WTC11 (cell line): ENCODE measurements around the gene BOK. TPM values are rescaled to one million over a fixed set of nuclear protein-coding genes. Genes with fewer than 3 reads are reported as not detected.

Experiments
- ATAC-seq: fragments of 200-7000 bp; cut with Tn5 transposase; 2 replicates; pipeline ENCODE4 v1.10.0; 2021; ENCODE audit warnings: mild to moderate bottlenecking, moderate library complexity
- CTCF ChIA-PET: fragments of 300-600 bp; sonication (Branson Sonifier 250); formaldehyde crosslinking; loops from one replicate; lab custom pipeline; 2021; ENCODE audit warnings: antibody characterized with exemption; lab: Charles Lee
- POLR2A ChIA-PET: fragments of 350-600 bp; sonication (Branson Sonifier 250); formaldehyde crosslinking; loops from one replicate; lab custom pipeline; 2021; ENCODE audit warnings: antibody characterized with exemption; lab: Charles Lee
- DNase-seq: peaks from one replicate; pipeline ENCODE4 v3.0.0; 2021; ENCODE audit warnings: low spot score
- H3K27ac Mint-ChIP-seq: 2 replicates; pipeline ENCODE4 v1.8.0; 2021; ENCODE audit warnings: mixed read lengths
- H3K27me3 Mint-ChIP-seq: 2 replicates; pipeline ENCODE4 v1.8.0; 2021; ENCODE audit warnings: low read depth, mild to moderate bottlenecking, moderate library complexity, mixed read lengths
- H3K36me3 Mint-ChIP-seq: 2 replicates; pipeline ENCODE4 v1.8.0; 2021; ENCODE audit warnings: mixed read lengths
- H3K4me1 Mint-ChIP-seq: 2 replicates; pipeline ENCODE4 v1.8.0; 2022; ENCODE audit warnings: mixed read lengths
- H3K4me3 Mint-ChIP-seq: 2 replicates; pipeline ENCODE4 v1.8.0; 2021; ENCODE audit warnings: mild to moderate bottlenecking, moderate library complexity, mixed read lengths
- H3K9me3 Mint-ChIP-seq: 2 replicates; pipeline ENCODE4 v1.8.0; 2021; ENCODE audit warnings: mixed read lengths
- CBFB ChIP-seq: sonication (generic); formaldehyde crosslinking; IDR thresholded peaks from 2 replicates; pipeline ENCODE4 v1.8.1; 2022; ENCODE audit warnings: mild to moderate bottlenecking, low read depth, missing genetic modification reagents
- CREB1 ChIP-seq: sonication (generic); formaldehyde crosslinking; IDR thresholded peaks from 2 replicates; pipeline ENCODE4 v1.8.0; 2023; ENCODE audit warnings: mild to moderate bottlenecking, missing genetic modification reagents
- GRHL2 ChIP-seq: fragments of 250-450 bp; sonication (Bioruptor Pico); IDR thresholded peaks from 2 replicates; pipeline ENCODE4 v1.8.0; 2022; ENCODE audit warnings: mild to moderate bottlenecking, moderate library complexity; ENCODE audit not compliant: insufficient replicate concordance, severe bottlenecking
- JAZF1 ChIP-seq: fragments of 250-450 bp; sonication (Bioruptor Pico); IDR thresholded peaks from 2 replicates; pipeline ENCODE4 v1.9.0; 2021; ENCODE audit warnings: moderate library complexity, mild to moderate bottlenecking, inconsistent platforms
- MYBL2 ChIP-seq: sonication (generic); formaldehyde crosslinking; IDR thresholded peaks from 2 replicates; pipeline ENCODE4 v1.8.1; 2023; ENCODE audit warnings: mild to moderate bottlenecking, moderate library complexity, missing genetic modification reagents
- PRRX2 ChIP-seq: fragments of 250-450 bp; sonication (Bioruptor Pico); IDR thresholded peaks from 2 replicates; pipeline ENCODE4 v1.8.0; 2021; ENCODE audit warnings: mild to moderate bottlenecking
- TCF7 ChIP-seq: sonication (generic); formaldehyde crosslinking; IDR thresholded peaks from 2 replicates; pipeline ENCODE4 v1.8.0; 2022; ENCODE audit warnings: mild to moderate bottlenecking, low read depth, missing genetic modification reagents, moderate library complexity
- ZBTB21 ChIP-seq: sonication (generic); formaldehyde crosslinking; IDR thresholded peaks from 2 replicates; pipeline ENCODE4 v1.8.1; 2023; ENCODE audit warnings: mild to moderate bottlenecking, missing genetic modification reagents, borderline replicate concordance
- ZNF121 ChIP-seq: sonication (generic); formaldehyde crosslinking; IDR thresholded peaks from 2 replicates; pipeline ENCODE4 v1.8.0; 2023; ENCODE audit warnings: missing genetic modification reagents
- ZNF232 ChIP-seq: sonication (generic); formaldehyde crosslinking; IDR thresholded peaks from 2 replicates; pipeline ENCODE4 v1.8.0; 2022; ENCODE audit warnings: mild to moderate bottlenecking, missing genetic modification reagents
- ZNF263 ChIP-seq: sonication (generic); formaldehyde crosslinking; IDR thresholded peaks from 2 replicates; pipeline ENCODE4 v1.8.1; 2022; ENCODE audit warnings: low read depth, mild to moderate bottlenecking, moderate library complexity, missing genetic modification reagents
- ZNF396 ChIP-seq: fragments of 250-450 bp; sonication (Bioruptor Pico); IDR thresholded peaks from 2 replicates; pipeline ENCODE4 v1.8.0; 2021; ENCODE audit warnings: mild to moderate bottlenecking, moderate library complexity, borderline replicate concordance
- total RNA-seq: library from RNA; stranded (reverse); gene quantifications from 3 replicates; pipeline ENCODE4 v1.2.3, GENCODE V29; 2021
- TF ChIP-seq, protein P1 (sequence below): fragments of 250-450 bp; sonication (Bioruptor Pico); IDR thresholded peaks from 2 replicates; pipeline ENCODE4 v1.8.0; 2021; ENCODE audit warnings: mild to moderate bottlenecking
- TF ChIP-seq, protein P2 (sequence below): sonication (generic); formaldehyde crosslinking; IDR thresholded peaks from 2 replicates; pipeline ENCODE4 v1.8.1; 2022; ENCODE audit warnings: low read depth, mild to moderate bottlenecking, moderate library complexity, missing genetic modification reagents, borderline replicate concordance
- TF ChIP-seq, protein P3 (sequence below): fragments of 250-450 bp; sonication (Bioruptor Pico); IDR thresholded peaks from 2 replicates; pipeline ENCODE4 v2.1.2; 2022; ENCODE audit warnings: mild to moderate bottlenecking, moderate library complexity
- TF ChIP-seq, protein P4 (sequence below): fragments of 250-450 bp; sonication (Bioruptor Pico); IDR thresholded peaks from 2 replicates; pipeline ENCODE4 v1.9.0; 2021; ENCODE audit warnings: mild to moderate bottlenecking, borderline replicate concordance

BOK gene
- total RNA-seq, 1 experiment from 2014 or later, result 39.4 TPM

DNA sequence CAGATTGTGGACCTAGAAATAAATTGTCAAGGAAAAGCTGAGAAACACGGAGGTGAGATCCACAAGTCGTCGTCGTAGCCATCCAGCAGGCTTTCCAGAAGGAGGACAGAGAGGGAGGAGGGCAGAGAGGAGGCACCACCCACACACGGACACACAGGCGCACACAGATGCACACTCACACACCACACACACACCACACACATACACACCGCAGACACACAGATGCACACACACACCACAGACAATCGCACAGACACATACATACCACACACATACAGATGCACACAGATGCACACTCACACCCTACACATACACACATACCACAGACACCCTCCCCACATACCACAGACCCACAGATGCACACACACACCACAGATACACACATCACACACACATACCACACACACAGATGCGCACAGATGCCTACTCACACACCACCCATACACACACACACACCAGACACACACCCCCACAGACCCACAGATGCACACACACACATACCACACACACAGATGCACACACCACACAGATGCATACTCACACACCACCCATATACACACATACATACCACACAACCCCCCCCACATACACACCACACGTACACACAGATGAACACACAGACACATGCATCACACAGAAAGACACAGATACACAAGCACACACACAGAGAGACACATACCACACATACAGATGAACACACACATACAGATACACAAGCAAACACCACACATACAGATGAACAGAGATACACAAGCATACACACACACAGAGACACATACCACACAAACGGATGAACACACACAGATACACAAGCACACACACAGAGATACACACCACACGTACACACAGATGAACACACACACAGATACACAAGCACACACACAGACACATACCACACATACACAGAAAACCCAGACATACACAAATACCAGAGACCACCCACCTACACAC, 12.7 kb upstream of the BOK start (continued):
- TF ChIP-seq, protein P1, sequence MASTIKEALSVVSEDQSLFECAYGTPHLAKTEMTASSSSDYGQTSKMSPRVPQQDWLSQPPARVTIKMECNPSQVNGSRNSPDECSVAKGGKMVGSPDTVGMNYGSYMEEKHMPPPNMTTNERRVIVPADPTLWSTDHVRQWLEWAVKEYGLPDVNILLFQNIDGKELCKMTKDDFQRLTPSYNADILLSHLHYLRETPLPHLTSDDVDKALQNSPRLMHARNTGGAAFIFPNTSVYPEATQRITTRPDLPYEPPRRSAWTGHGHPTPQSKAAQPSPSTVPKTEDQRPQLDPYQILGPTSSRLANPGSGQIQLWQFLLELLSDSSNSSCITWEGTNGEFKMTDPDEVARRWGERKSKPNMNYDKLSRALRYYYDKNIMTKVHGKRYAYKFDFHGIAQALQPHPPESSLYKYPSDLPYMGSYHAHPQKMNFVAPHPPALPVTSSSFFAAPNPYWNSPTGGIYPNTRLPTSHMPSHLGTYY (CRISPR knock-in tag), result no peak
- no peak for TF ChIP-seq JAZF1 (CRISPR knock-in tag)
- TF ChIP-seq MYBL2 (CRISPR knock-in tag), result no peak

GRCh38 chr2:241546771-241547498, 11.6 kb upstream of the BOK start:
- H3K27me3 Mint-ChIP-seq, result peaks cover 20% of the 10 kb centered on the region
- POLR2A ChIA-PET, result no interaction called here
- no peak for DNase-seq
- no peak overlapping the region for H3K4me3 Mint-ChIP-seq
- peaks cover 10% of the 10 kb centered on the region; the same call in 1 of the 2 replicates for H3K4me1 Mint-ChIP-seq
- H3K36me3 Mint-ChIP-seq, result no peaks in the 10 kb centered on the region
- H3K9me3 Mint-ChIP-seq, result no peaks in the 10 kb centered on the region
- TF ChIP-seq GRHL2 (CRISPR knock-in tag) (no peak), ZNF121 (CRISPR knock-in tag) (no peak), TCF7 (CRISPR knock-in tag) (no peak), ZNF263 (CRISPR knock-in tag) (no peak), CREB1 (CRISPR knock-in tag) (no peak)
- TF ChIP-seq, protein P2, sequence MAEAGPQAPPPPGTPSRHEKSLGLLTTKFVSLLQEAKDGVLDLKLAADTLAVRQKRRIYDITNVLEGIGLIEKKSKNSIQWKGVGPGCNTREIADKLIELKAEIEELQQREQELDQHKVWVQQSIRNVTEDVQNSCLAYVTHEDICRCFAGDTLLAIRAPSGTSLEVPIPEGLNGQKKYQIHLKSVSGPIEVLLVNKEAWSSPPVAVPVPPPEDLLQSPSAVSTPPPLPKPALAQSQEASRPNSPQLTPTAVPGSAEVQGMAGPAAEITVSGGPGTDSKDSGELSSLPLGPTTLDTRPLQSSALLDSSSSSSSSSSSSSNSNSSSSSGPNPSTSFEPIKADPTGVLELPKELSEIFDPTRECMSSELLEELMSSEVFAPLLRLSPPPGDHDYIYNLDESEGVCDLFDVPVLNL, result no peak
- TF ChIP-seq, protein P3, sequence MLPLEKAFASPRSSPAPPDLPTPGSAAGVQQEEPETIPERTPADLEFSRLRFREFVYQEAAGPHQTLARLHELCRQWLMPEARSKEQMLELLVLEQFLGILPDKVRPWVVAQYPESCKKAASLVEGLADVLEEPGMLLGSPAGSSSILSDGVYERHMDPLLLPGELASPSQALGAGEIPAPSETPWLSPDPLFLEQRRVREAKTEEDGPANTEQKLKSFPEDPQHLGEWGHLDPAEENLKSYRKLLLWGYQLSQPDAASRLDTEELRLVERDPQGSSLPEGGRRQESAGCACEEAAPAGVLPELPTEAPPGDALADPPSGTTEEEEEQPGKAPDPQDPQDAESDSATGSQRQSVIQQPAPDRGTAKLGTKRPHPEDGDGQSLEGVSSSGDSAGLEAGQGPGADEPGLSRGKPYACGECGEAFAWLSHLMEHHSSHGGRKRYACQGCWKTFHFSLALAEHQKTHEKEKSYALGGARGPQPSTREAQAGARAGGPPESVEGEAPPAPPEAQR, result no peak
- TF ChIP-seq, all 79 proteins: peak for 0
- H3K27ac Mint-ChIP-seq, result no peak overlapping the region; the same call in 1 of the 2 replicates
- ATAC-seq, result peak; percentile 46
- CTCF ChIA-PET, result interaction anchor here (0.9 kb wide), 1 partner anchor 64 kb away, joined by 4 read pairs; no protein-coding TSS in a partner anchor

DNA sequence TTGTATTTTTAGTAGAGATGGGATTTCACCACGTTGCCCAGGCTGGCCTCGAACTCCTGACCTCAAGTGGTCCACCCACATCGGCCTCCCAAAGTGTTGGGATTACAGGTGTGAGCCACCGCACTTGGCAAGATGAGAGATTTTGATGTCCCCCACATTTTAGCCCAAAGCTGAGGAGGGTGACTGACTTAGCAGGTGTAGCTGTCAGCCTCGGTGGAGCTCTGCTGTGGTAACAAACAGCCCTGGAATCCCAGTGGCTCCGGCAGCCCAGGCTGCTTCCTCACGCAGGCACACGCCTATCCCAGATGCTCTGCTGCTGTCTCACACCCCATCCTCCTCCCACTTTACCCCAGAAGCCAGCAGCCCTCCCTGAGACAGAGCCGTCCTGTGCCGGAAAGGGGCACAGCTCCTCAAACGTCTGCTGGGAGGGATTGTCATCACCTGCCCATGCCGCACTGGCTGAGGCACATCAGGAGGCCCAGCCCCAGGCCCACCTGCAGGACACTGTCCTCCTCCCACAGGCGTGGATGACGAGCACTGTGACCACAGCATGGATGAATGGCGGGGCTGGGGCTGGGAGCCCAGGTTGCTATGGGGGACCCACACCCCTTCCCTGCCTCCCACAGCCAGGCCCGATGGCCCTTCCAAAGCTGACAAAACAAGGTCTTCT, 10.6 kb upstream of the BOK start:
- H3K9me3 Mint-ChIP-seq, result no peaks in the 10 kb centered on the region
- no peak for ATAC-seq
- no peak for TF ChIP-seq PRRX2 (CRISPR knock-in tag)
- no peak for DNase-seq
- H3K36me3 Mint-ChIP-seq, result no peaks in the 10 kb centered on the region
- POLR2A ChIA-PET, result interaction anchor here (1.0 kb wide), 1 partner anchor 30 kb away, joined by 5 read pairs; no protein-coding TSS in a partner anchor
- CTCF ChIA-PET, result interaction anchor here (1.3 kb wide), 1 partner anchor 47 kb away, joined by 3 read pairs; no protein-coding TSS in a partner anchor
- peaks cover 10% of the 10 kb centered on the region for H3K27me3 Mint-ChIP-seq
- no peak overlapping the region for H3K27ac Mint-ChIP-seq
- H3K4me1 Mint-ChIP-seq, result peaks cover 10% of the 10 kb centered on the region; the same call in 1 of the 2 replicates
- no peak overlapping the region for H3K4me3 Mint-ChIP-seq

DNA sequence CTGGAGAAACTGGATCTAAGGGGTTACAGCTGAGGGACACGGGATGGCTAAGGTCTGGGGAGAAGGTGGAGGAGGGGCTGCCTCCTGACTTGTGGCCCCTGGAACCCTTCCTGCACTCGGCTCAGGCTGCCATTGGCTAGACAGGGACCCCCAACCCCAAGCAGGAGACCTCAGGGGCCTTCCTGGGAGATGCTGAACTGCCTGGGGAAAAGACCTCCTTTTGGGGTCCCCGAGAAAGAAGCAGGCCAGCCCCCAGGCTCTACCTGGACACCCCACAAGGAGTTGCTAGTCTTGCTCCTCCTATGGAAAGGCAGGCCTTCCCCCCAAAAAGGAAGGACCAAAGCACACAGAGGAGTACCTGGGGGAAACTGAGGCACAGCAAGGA, 10.1 kb upstream of the BOK start:
- no peaks in the 10 kb centered on the region for H3K36me3 Mint-ChIP-seq
- H3K27me3 Mint-ChIP-seq, result peaks cover 5% of the 10 kb centered on the region
- no peak overlapping the region for H3K4me3 Mint-ChIP-seq
- no peak overlapping the region for H3K27ac Mint-ChIP-seq
- CTCF ChIA-PET, result interaction anchor here (1.3 kb wide), 1 partner anchor 47 kb away, joined by 3 read pairs; no protein-coding TSS in a partner anchor
- DNase-seq (no peak), ATAC-seq (no peak)
- H3K9me3 Mint-ChIP-seq, result no peaks in the 10 kb centered on the region
- H3K4me1 Mint-ChIP-seq, result peaks cover 13% of the 10 kb centered on the region
- POLR2A ChIA-PET, result interaction anchor here (1.0 kb wide), 1 partner anchor 31 kb away, joined by 5 read pairs; no protein-coding TSS in a partner anchor
- TF ChIP-seq ZBTB21 (CRISPR knock-in tag), result no peak
- TF ChIP-seq ZNF232 (CRISPR knock-in tag), result no peak
- TF ChIP-seq, protein P4, sequence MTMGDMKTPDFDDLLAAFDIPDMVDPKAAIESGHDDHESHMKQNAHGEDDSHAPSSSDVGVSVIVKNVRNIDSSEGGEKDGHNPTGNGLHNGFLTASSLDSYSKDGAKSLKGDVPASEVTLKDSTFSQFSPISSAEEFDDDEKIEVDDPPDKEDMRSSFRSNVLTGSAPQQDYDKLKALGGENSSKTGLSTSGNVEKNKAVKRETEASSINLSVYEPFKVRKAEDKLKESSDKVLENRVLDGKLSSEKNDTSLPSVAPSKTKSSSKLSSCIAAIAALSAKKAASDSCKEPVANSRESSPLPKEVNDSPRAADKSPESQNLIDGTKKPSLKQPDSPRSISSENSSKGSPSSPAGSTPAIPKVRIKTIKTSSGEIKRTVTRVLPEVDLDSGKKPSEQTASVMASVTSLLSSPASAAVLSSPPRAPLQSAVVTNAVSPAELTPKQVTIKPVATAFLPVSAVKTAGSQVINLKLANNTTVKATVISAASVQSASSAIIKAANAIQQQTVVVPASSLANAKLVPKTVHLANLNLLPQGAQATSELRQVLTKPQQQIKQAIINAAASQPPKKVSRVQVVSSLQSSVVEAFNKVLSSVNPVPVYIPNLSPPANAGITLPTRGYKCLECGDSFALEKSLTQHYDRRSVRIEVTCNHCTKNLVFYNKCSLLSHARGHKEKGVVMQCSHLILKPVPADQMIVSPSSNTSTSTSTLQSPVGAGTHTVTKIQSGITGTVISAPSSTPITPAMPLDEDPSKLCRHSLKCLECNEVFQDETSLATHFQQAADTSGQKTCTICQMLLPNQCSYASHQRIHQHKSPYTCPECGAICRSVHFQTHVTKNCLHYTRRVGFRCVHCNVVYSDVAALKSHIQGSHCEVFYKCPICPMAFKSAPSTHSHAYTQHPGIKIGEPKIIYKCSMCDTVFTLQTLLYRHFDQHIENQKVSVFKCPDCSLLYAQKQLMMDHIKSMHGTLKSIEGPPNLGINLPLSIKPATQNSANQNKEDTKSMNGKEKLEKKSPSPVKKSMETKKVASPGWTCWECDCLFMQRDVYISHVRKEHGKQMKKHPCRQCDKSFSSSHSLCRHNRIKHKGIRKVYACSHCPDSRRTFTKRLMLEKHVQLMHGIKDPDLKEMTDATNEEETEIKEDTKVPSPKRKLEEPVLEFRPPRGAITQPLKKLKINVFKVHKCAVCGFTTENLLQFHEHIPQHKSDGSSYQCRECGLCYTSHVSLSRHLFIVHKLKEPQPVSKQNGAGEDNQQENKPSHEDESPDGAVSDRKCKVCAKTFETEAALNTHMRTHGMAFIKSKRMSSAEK (CRISPR knock-in tag), result no peak
- no peak for TF ChIP-seq GRHL2 (CRISPR knock-in tag)
- no peak for TF ChIP-seq CBFB
- no peak for TF ChIP-seq ZNF396 (CRISPR knock-in tag)
- TF ChIP-seq, protein P2, result no peak
